Hematopoietic multipotent progenitor cell treated with erythropoietin and hydrocortisone succinate and interleukin-3 and kit ligand, for 17 days (in vitro differentiated cells): ENCODE data around the gene LRP1.

Experiments
- DNase-seq: peaks from one replicate; pipeline ENCODE4 v3.0.0-alpha.2; 2015; ENCODE audit warnings: low spot score

Gene LRP1

GRCh38 chr12:57135527-57136326 is 7.4 kb downstream of the LRP1 start:
- DNase-seq = no peak

- DNase-seq = no peak
These were observed 10.4 kb downstream of the LRP1 start for GRCh38 chr12:57138526-57139272.

GRCh38 chr12:57139796-57140649 is 11.7 kb downstream of the LRP1 start:
- no peak for DNase-seq

- DNase-seq = no peak
These were observed 13.0 kb downstream of the LRP1 start for GRCh38 chr12:57141249-57141648.

GRCh38 chr12:57142121-57142520 is 13.8 kb downstream of the LRP1 start:
- no peak for DNase-seq

- DNase-seq = no peak
These were observed 14.4 kb downstream of the LRP1 start for GRCh38 chr12:57142727-57143126.

- no peak for DNase-seq
These were observed 15.2 kb downstream of the LRP1 start for GRCh38 chr12:57143454-57143853.

GRCh38 chr12:57145460-57146059 is 17.3 kb downstream of the LRP1 start:
- DNase-seq = no peak

- DNase-seq = no peak
These were observed 17.8 kb downstream of the LRP1 start for GRCh38 chr12:57146092-57146491.

- no peak for DNase-seq
These were observed 19.0 kb downstream of the LRP1 start, which contains the start of gene LRP1-AS for GRCh38 chr12:57146961-57147944. TSS of gene LRP1-AS (minus strand) at chr12:57147619.

GRCh38 chr12:57148469-57149244 is 20.4 kb downstream of the LRP1 start:
- DNase-seq = no peak

- DNase-seq = no peak
These were observed 21.1 kb downstream of the LRP1 start for GRCh38 chr12:57149245-57149900.

- no peak for DNase-seq
These were observed 22.2 kb downstream of the LRP1 start for GRCh38 chr12:57150400-57151000.

GRCh38 chr12:57151741-57152630 is 23.7 kb downstream of the LRP1 start:
- DNase-seq = no peak

- DNase-seq = no peak
These were observed 24.4 kb downstream of the LRP1 start for GRCh38 chr12:57152639-57153038.

- DNase-seq = no peak
These were observed 25.2 kb downstream of the LRP1 start for GRCh38 chr12:57153415-57153997.

GRCh38 chr12:57154076-57154475 is 25.8 kb downstream of the LRP1 start:
- no peak for DNase-seq
